ENCODE data around the gene DUOXA2. TPM values are rescaled to one million over a fixed set of nuclear protein-coding genes. Genes with fewer than 3 reads are reported as not detected.

Gene DUOXA2
- total and polyA plus RNA-seq, 2 experiments from 2014 or later: not detected

DNA sequence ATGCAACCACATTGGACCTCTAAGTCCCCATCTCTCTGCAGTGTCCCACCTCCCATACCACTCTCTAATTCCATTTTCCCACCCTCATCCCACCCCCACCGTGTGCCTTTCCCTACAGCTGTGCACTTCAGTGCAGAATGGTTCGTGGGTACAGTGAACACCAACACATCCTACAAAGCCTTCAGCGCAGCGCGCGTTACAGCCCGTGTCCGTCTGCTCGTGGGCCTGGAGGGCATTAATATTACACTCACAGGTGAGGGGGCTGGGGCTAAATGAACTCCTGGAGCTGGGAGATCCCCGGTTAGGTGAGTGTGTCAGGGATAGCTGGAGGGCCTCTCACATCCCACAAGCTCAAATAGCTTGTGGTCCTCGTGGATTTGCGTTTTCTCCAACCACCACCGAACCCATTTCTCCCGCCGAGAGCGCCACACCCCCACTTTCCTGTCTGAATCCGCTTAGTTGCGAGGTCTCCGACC, 1.9 kb downstream of the DUOXA2 start:
- peak overlapping the region; percentile 56; the same call in 1 of the 2 replicates for H2AFZ ChIP-seq
- peaks cover 4% of the 10 kb centered on the region; the same call in 1 of the 2 replicates for H4K20me1 ChIP-seq (replicated peaks; ENCODE audit: insufficient read depth)
- Mint-ChIP-seq H3K36me3 (ENCODE audit: low read depth) (no peaks in the 10 kb centered on the region; the same call in 2 of the 3 replicates), H3K9me3 (peaks cover 12% of the 10 kb centered on the region), H3K4me3 (peak overlapping the region; percentile 39; the same call in 1 of the 3 replicates), H3K4me1 (peaks cover 27% of the 10 kb centered on the region), H3K27ac (no peak overlapping the region), H3K27me3 (ENCODE audit: insufficient read depth, low read depth, poor library complexity) (peaks cover 80% of the 10 kb centered on the region)
- H3K4me2 ChIP-seq: peak overlapping the region; percentile 76
- ATAC-seq (no peak), DNase-seq (ENCODE audit: low spot score) (no peak)
- no peak overlapping the region for H3K27ac ChIP-seq (ENCODE audit: low read depth)
- H3K27me3 ChIP-seq (ENCODE audit: insufficient read depth): peaks cover 91% of the 10 kb centered on the region
- peak; percentile 99 for TF ChIP-seq EZH2 (IDR thresholded peaks at IDR 0.05; ENCODE audit: low read depth, unreplicated experiment)
- TF ChIP-seq, protein P1, sequence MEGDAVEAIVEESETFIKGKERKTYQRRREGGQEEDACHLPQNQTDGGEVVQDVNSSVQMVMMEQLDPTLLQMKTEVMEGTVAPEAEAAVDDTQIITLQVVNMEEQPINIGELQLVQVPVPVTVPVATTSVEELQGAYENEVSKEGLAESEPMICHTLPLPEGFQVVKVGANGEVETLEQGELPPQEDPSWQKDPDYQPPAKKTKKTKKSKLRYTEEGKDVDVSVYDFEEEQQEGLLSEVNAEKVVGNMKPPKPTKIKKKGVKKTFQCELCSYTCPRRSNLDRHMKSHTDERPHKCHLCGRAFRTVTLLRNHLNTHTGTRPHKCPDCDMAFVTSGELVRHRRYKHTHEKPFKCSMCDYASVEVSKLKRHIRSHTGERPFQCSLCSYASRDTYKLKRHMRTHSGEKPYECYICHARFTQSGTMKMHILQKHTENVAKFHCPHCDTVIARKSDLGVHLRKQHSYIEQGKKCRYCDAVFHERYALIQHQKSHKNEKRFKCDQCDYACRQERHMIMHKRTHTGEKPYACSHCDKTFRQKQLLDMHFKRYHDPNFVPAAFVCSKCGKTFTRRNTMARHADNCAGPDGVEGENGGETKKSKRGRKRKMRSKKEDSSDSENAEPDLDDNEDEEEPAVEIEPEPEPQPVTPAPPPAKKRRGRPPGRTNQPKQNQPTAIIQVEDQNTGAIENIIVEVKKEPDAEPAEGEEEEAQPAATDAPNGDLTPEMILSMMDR (conservative IDR thresholded peaks at IDR 0.05; ENCODE audit: low read depth in 2 of 2): no peak
- H3K4me1 ChIP-seq (ENCODE audit: insufficient read depth): peaks cover 40% of the 10 kb centered on the region
- peak overlapping the region; percentile 48 for H3K4me3 ChIP-seq
- H3K9me2 ChIP-seq (ENCODE audit: insufficient read depth): no peaks in the 10 kb centered on the region
- no peaks in the 10 kb centered on the region for H3F3A ChIP-seq (replicated peaks; ENCODE audit: low read depth)
- H3K79me2 ChIP-seq (replicated peaks; ENCODE audit: insufficient read depth): no peaks in the 10 kb centered on the region
- no peaks in the 10 kb centered on the region for H3K36me3 ChIP-seq (ENCODE audit: insufficient read depth)

DNA sequence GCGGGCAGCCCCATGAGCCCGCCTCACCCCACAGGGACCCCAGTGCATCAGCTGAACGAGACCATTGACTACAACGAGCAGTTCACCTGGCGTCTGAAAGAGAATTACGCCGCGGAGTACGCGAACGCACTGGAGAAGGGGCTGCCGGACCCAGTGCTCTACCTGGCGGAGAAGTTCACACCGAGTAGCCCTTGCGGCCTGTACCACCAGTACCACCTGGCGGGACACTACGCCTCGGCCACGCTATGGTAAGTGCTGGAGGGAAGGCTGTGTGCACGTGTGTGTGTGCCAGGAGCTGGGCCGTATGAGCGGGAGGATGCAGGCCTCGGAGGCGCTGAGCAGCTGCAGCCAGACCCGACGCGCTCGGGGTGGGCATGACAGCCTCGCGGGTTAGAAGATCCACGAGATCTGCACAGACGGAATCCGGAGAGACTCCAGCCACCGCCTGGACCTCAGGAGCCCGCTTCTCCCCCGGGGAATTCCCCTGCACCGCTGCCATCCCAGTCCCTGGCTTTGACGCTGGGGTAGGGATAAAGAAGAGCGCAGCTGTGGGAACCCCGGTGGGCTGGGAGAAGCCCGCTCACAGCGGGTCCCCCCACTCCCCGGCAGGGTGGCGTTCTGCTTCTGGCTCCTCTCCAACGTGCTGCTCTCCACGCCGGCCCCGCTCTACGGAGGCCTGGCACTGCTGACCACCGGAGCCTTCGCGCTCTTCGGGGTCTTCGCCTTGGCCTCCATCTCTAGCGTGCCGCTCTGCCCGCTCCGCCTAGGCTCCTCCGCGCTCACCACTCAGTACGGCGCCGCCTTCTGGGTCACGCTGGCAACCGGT, 2.6 kb downstream of the DUOXA2 start:
- peak overlapping the region; percentile 63; the same call in 1 of the 3 replicates for H3K4me3 Mint-ChIP-seq
- H3K4me1 ChIP-seq (ENCODE audit: insufficient read depth): peaks cover 40% of the 10 kb centered on the region
- no peaks in the 10 kb centered on the region for H3K79me2 ChIP-seq (replicated peaks; ENCODE audit: insufficient read depth)
- no peaks in the 10 kb centered on the region for H3K9me2 ChIP-seq (ENCODE audit: insufficient read depth)
- peak overlapping the region; percentile 76 for H3K4me2 ChIP-seq
- no peak overlapping the region for H3K27ac Mint-ChIP-seq
- H3K36me3 Mint-ChIP-seq (ENCODE audit: low read depth): no peaks in the 10 kb centered on the region; the same call in 2 of the 3 replicates
- TF ChIP-seq EZH2phosphoT487 (IDR thresholded peaks at IDR 0.05; ENCODE audit: unreplicated experiment): peak; percentile 76
- TF ChIP-seq POLR2AphosphoS5 (IDR thresholded peaks at IDR 0.05; ENCODE audit: low read depth): no peak
- peak; percentile 94 for TF ChIP-seq EZH2 (IDR thresholded peaks at IDR 0.05; ENCODE audit: low read depth, unreplicated experiment)
- TF ChIP-seq ZNF331 (CRISPR knock-in tag; IDR thresholded peaks at IDR 0.05; ENCODE audit: low read depth): no peak
- TF ChIP-seq NANOG (IDR thresholded peaks at IDR 0.05; ENCODE audit: borderline replicate concordance): no peak
- TF ChIP-seq, protein P1 (conservative IDR thresholded peaks at IDR 0.05; ENCODE audit: low read depth in 2 of 2): peak in 1 of 2 experiments; percentile 10; a peak in 1 of 4 replicates
- H3K27me3 ChIP-seq (ENCODE audit: insufficient read depth): peaks cover 92% of the 10 kb centered on the region
- peaks cover 12% of the 10 kb centered on the region for H3K9me3 Mint-ChIP-seq
- H2AFZ ChIP-seq: peak overlapping the region; percentile 56; the same call in 1 of the 2 replicates
- H3K4me1 Mint-ChIP-seq: peaks cover 27% of the 10 kb centered on the region
- no peak overlapping the region for H3K27ac ChIP-seq (ENCODE audit: low read depth)
- DNase-seq (ENCODE audit: low spot score) (peak; percentile 56), ATAC-seq (peak; percentile 7)
- H3K27me3 Mint-ChIP-seq (ENCODE audit: insufficient read depth, low read depth, poor library complexity): peaks cover 78% of the 10 kb centered on the region
- H3F3A ChIP-seq (replicated peaks; ENCODE audit: low read depth): no peaks in the 10 kb centered on the region
- no peaks in the 10 kb centered on the region for H3K36me3 ChIP-seq (ENCODE audit: insufficient read depth)
- peaks cover 4% of the 10 kb centered on the region; the same call in 1 of the 2 replicates for H4K20me1 ChIP-seq (replicated peaks; ENCODE audit: insufficient read depth)
- peak overlapping the region; percentile 48 for H3K4me3 ChIP-seq
